Subcutaneous adipose tissue (tissue), 4 donors: ENCODE data around the gene VWCE. TPM values are rescaled to one million over a fixed set of nuclear protein-coding genes. Genes with fewer than 3 reads are reported as not detected.

Experiments used
- CTCF ChIP-seq: fragments of 450-650 bp; IDR thresholded peaks from one replicate; pipeline ENCODE4 v1.5.1; 2016; ENCODE audit warnings: low read depth, mild to moderate bottlenecking, control low read depth, antibody characterized with exemption, moderate library complexity
- total RNA-seq, 4 donors: library from RNA; depleted of rRNA; stranded (reverse); fragments of >200 nt; gene quantifications; one replicate each; pipeline ENCODE4 v1.1.0, GENCODE V29; 2016

Gene VWCE
- total RNA-seq, 4 donors from 2014 or later = 1.0 to 3.9 (median 2.2) TPM

- TF ChIP-seq CTCF = no peak
Measured at GRCh38 chr11:61338783-61339489, 43.8 kb upstream of the VWCE start.

GRCh38 chr11:61337706-61338470 is 42.8 kb upstream of the VWCE start:
- no peak for TF ChIP-seq CTCF

GRCh38 chr11:61336171-61336935 is 41.2 kb upstream of the VWCE start:
- no peak for TF ChIP-seq CTCF

GRCh38 chr11:61335355-61335710 is 40.2 kb upstream of the VWCE start:
- TF ChIP-seq CTCF = no peak

GRCh38 chr11:61334434-61335354 is 39.6 kb upstream of the VWCE start:
- TF ChIP-seq CTCF = no peak

GRCh38 chr11:61333550-61334433 is 38.7 kb upstream of the VWCE start:
- TF ChIP-seq CTCF = no peak
